MCF 10A (cell line): Measurements from ENCODE around the gene TIGAR. TPM values are rescaled to one million over a fixed set of nuclear protein-coding genes. Genes with fewer than 3 reads are reported as not detected.

ENCODE experiments used
- BruUV-seq: library from RNA; stranded (reverse); fragments of 400-500 nt; replicated peaks from 2 replicates; lab custom pipeline; 2021; lab: Mats Ljungman, UMichigan
- CTCF ChIA-PET: fragments of 300-600 bp; sonication (Branson Sonifier 250); formaldehyde crosslinking; extraction: SDS; loops from one replicate; lab custom pipeline; 2021; ENCODE audit warnings: antibody characterized with exemption, inconsistent platforms; lab: Yijun Ruan, JAX
- POLR2A ChIA-PET: fragments of 300-600, 350-650 bp; sonication (Branson Sonifier 250); formaldehyde crosslinking; extraction: SDS; loops from one replicate; lab custom pipeline; 2020; ENCODE audit warnings: antibody characterized with exemption, inconsistent platforms; lab: Yijun Ruan, JAX
- DNase-seq: peaks from one replicate; pipeline ENCODE4 v3.0.0-alpha.2; 2018; ENCODE audit not compliant: unreplicated experiment
- H3K27ac Mint-ChIP-seq: one replicate; pipeline ENCODE4 v1.8.0; 2022; ENCODE audit warnings: mild to moderate bottlenecking, low read depth, mixed read lengths; ENCODE audit not compliant: unreplicated experiment
- H3K27me3 Mint-ChIP-seq: one replicate; pipeline ENCODE4 v1.8.0; 2022; ENCODE audit warnings: mixed read lengths; ENCODE audit not compliant: insufficient read depth, unreplicated experiment
- H3K36me3 Mint-ChIP-seq: one replicate; pipeline ENCODE4 v1.8.0; 2022; ENCODE audit warnings: mild to moderate bottlenecking, moderate library complexity, mixed read lengths; ENCODE audit not compliant: insufficient read depth, unreplicated experiment
- H3K4me1 Mint-ChIP-seq: one replicate; pipeline ENCODE4 v1.8.0; 2022; ENCODE audit warnings: mixed read lengths; ENCODE audit not compliant: insufficient read depth, unreplicated experiment
- H3K4me3 Mint-ChIP-seq: one replicate; pipeline ENCODE4 v1.8.0; 2022; ENCODE audit warnings: mild to moderate bottlenecking, moderate library complexity, mixed read lengths; ENCODE audit not compliant: unreplicated experiment
- H3K9me3 Mint-ChIP-seq: one replicate; pipeline ENCODE4 v1.8.0; 2022; ENCODE audit warnings: mixed read lengths; ENCODE audit not compliant: unreplicated experiment
- intact Hi-C: fragments of 100-400 bp; cut with micrococcal nuclease; formaldehyde crosslinking; loops from 2 replicates; pipeline ENCODE4 v1.14.1; 2022
- total RNA-seq: library from RNA; stranded (reverse); gene quantifications from 2 replicates; pipeline ENCODE4 v1.2.3, GENCODE V29; 2022
- TF ChIP-seq, protein P1 (sequence below): fragments of 200-600 bp; IDR thresholded peaks from one replicate; pipeline ENCODE4 v1.8.0; 2022; ENCODE audit warnings: antibody characterized with exemption, mild to moderate bottlenecking; ENCODE audit not compliant: unreplicated experiment

Gene TIGAR
- total RNA-seq, 1 experiment from 2014 or later = 45.8 TPM

DNA sequence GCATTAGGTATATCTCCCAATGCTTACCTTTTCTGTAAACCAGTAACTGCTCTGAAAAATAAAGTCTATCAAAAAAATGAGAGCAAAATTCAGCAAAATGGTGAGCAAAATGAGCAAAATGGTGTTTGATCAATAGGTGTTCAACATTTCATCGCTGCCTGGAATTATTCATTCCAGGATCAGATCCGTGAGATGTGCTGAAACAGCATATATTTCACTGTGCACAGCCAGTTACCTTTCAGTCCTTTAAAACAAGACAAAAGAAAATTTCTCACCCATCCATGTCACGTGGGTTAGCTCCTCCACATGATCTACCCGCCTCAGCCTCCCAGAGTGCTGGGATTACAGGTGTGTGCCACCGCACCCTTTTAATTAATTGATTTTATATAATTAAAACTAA, 66.6 kb downstream of the TIGAR start:
- Mint-ChIP-seq H3K4me1 (no peaks in the 10 kb centered on the region), H3K4me3 (no peak overlapping the region), H3K36me3 (no peaks in the 10 kb centered on the region), H3K9me3 (no peaks in the 10 kb centered on the region), H3K27ac (no peak overlapping the region), H3K27me3 (peaks cover 31% of the 10 kb centered on the region)
- TF ChIP-seq, protein P1, sequence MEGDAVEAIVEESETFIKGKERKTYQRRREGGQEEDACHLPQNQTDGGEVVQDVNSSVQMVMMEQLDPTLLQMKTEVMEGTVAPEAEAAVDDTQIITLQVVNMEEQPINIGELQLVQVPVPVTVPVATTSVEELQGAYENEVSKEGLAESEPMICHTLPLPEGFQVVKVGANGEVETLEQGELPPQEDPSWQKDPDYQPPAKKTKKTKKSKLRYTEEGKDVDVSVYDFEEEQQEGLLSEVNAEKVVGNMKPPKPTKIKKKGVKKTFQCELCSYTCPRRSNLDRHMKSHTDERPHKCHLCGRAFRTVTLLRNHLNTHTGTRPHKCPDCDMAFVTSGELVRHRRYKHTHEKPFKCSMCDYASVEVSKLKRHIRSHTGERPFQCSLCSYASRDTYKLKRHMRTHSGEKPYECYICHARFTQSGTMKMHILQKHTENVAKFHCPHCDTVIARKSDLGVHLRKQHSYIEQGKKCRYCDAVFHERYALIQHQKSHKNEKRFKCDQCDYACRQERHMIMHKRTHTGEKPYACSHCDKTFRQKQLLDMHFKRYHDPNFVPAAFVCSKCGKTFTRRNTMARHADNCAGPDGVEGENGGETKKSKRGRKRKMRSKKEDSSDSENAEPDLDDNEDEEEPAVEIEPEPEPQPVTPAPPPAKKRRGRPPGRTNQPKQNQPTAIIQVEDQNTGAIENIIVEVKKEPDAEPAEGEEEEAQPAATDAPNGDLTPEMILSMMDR = no peak
- intact Hi-C loops = no loop called here
- ChIA-PET POLR2A (no interaction called here), CTCF (interaction anchor here (0.5 to 0.9 kb wide), 2 partner anchors 83 to 195 kb away, joined by 3 read pairs; no protein-coding TSS in a partner anchor)
- no TSS peak for BruUV-seq
- no peak for DNase-seq

DNA sequence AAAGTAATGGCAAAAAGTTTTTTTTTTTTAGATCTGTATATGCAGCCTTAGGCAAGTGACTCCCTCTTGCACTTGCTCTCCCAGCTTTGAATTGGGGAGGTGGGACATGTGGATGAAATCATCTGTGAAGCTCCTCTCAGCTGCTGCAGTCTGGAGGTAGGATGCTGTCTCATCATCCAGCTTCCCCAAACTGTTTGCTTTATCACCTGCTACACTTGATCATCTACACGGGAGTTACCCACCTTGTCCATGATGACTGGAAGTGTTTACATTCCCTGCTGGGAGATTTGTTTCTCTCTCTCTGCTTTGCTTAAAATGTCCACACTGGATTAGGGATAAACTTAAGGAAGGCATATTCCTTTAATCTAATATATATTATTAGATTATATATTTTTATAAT, 67.0 kb downstream of the TIGAR start:
- Mint-ChIP-seq H3K9me3 (no peaks in the 10 kb centered on the region), H3K4me3 (no peak overlapping the region), H3K27ac (no peak overlapping the region), H3K36me3 (no peaks in the 10 kb centered on the region), H3K4me1 (no peaks in the 10 kb centered on the region), H3K27me3 (peaks cover 27% of the 10 kb centered on the region)
- TF ChIP-seq, protein P1 = no peak
- ChIA-PET POLR2A (no interaction called here), CTCF (interaction anchor here (0.5 to 0.9 kb wide), 4 partner anchors 29 to 196 kb away, joined by 3 read pairs; no protein-coding TSS in a partner anchor)
- no TSS peak for BruUV-seq
- intact Hi-C loops = no loop called here
- DNase-seq = no peak

DNA sequence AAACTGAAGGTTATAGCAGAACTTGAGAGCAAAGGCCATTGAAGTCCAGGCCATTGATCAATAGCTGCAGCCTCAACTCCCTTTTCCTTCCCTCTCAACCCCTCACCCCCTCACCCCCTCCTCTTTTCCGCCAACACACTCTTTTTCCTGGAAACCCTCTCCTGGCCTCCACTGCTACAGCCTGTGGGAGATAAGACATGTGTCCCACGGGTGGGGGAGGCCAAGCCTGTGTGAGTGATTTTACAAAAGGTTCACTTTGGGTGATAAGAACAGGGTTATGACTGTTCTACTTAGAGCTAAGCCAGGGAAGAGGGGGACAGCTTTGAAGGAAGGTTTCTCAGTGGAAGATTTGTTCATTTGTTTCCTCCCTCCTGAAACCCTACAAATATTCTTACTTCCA, 67.6 kb downstream of the TIGAR start:
- POLR2A ChIA-PET = interaction anchor here (0.7 kb wide), 1 partner anchor 35 kb away, joined by 3 read pairs; no protein-coding TSS in a partner anchor
- Mint-ChIP-seq H3K36me3 (no peaks in the 10 kb centered on the region), H3K27ac (no peak overlapping the region), H3K9me3 (no peaks in the 10 kb centered on the region), H3K4me1 (no peaks in the 10 kb centered on the region), H3K4me3 (no peak overlapping the region), H3K27me3 (peaks cover 29% of the 10 kb centered on the region)
- no peak for DNase-seq
- CTCF ChIA-PET = interaction anchor here (0.5 to 0.9 kb wide), 3 partner anchors 28 to 136 kb away, joined by 3 read pairs; no protein-coding TSS in a partner anchor
- intact Hi-C loops = no loop called here
- no TSS peak for BruUV-seq
- TF ChIP-seq, protein P1 = no peak

DNA sequence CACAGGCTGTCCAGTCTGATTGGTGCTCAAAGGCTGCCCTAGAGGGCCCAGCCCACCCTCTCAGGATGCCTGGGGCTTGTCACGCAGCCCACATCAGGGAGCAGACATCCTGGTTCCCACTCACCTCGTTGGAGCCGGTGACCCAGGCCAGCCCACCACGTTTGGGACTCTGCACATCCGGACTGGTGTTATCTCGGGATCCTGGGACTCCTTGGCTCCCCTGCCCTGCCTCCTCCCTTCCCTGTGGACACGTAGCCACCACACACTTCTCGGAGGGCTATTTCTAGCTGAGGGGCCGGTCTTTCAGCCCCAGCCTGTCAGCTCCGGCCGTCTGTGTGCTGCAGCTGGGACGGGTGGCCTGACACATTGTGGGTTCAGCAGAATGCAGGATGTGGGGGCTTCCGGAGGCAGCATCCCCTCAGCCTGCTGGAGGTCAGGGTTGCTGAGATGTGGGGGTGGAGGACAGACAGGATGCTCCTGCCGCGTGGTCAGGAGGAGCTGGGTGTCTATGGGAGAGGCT, 71.3 kb downstream of the TIGAR start:
- intact Hi-C loops = no loop called here
- DNase-seq = no peak
- CTCF ChIA-PET = no interaction called here
- peaks cover 7% of the 10 kb centered on the region for H3K9me3 Mint-ChIP-seq
- no peak overlapping the region for H3K27ac Mint-ChIP-seq
- no TSS peak for BruUV-seq
- TF ChIP-seq, protein P1 = no peak
- peaks cover 41% of the 10 kb centered on the region for H3K27me3 Mint-ChIP-seq
- no peaks in the 10 kb centered on the region for H3K4me1 Mint-ChIP-seq
- H3K36me3 Mint-ChIP-seq = no peaks in the 10 kb centered on the region
- H3K4me3 Mint-ChIP-seq = no peak overlapping the region
- POLR2A ChIA-PET = interaction anchor here (0.5 kb wide), 1 partner anchor 425 kb away, joined by 4 read pairs; no protein-coding TSS in a partner anchor
